Vagina (tissue), 2 donors: Measurements from ENCODE around the gene TMEM244.

Experiments used
- POLR2A ChIP-seq, 2 donors: fragments of 450-650 bp; IDR thresholded peaks; one replicate each; pipeline ENCODE4 v1.6.1; 2017; ENCODE audit warnings: antibody characterized with exemption in 2 of 2, mild to moderate bottlenecking in 2 of 2, moderate library complexity in 2 of 2
- POLR2AphosphoS5 ChIP-seq, 2 donors: sonication (generic); formaldehyde crosslinking; IDR thresholded peaks; one replicate each; pipeline ENCODE4 v1.9.0; 2017; ENCODE audit warnings: antibody characterized with exemption in 2 of 2, mild to moderate bottlenecking in 2 of 2, low read depth in 1 of 2; ENCODE audit not compliant: insufficient read depth in 1 of 2
- TF ChIP-seq, protein P1 (sequence below), 3 experiments: fragments of 450-650 bp in 2 of 3; fragments of 200-600 bp in 1 of 3; sonication (generic) in 1 of 3; IDR thresholded peaks; one replicate each; pipeline ENCODE4 v1.5.1; 2017 to 2019; ENCODE audit warnings: antibody characterized with exemption in 3 of 3, mild to moderate bottlenecking in 2 of 3, moderate library complexity in 2 of 3

DNA sequence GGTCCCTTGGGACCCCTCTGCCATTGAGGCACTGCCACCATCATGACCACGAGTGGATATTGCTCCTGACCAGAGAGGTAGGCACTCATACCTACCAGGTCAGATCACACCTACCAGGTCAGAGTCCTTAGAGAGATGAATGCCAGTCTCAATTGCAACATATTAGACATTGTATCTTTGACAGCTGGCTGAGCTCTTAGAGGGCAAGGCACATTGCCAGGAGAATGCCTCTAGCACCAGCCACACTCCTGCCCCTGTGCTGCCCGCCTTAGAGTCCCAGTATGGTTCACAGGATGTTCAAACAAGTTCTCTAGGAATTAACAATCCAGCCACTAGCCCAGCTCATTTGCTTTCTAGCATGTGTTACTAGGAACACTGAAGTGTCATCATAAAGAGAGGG lies 65.9 kb downstream of the TMEM244 start:
- TF ChIP-seq, protein P1, sequence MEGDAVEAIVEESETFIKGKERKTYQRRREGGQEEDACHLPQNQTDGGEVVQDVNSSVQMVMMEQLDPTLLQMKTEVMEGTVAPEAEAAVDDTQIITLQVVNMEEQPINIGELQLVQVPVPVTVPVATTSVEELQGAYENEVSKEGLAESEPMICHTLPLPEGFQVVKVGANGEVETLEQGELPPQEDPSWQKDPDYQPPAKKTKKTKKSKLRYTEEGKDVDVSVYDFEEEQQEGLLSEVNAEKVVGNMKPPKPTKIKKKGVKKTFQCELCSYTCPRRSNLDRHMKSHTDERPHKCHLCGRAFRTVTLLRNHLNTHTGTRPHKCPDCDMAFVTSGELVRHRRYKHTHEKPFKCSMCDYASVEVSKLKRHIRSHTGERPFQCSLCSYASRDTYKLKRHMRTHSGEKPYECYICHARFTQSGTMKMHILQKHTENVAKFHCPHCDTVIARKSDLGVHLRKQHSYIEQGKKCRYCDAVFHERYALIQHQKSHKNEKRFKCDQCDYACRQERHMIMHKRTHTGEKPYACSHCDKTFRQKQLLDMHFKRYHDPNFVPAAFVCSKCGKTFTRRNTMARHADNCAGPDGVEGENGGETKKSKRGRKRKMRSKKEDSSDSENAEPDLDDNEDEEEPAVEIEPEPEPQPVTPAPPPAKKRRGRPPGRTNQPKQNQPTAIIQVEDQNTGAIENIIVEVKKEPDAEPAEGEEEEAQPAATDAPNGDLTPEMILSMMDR (IDR thresholded peaks at IDR 0.05): no peak
- TF ChIP-seq POLR2AphosphoS5 (IDR thresholded peaks at IDR 0.05; ENCODE audit: insufficient read depth in 1 of 2, low read depth in 1 of 2): no peak
- TF ChIP-seq POLR2A (IDR thresholded peaks at IDR 0.05): no peak
